Stimulated activated CD8-positive, alpha-beta memory T cell treated with anti-CD3 and anti-CD28 coated beads, Interleukin-15, amount 100 ng/mL, for 4 hours (primary cell): ENCODE results near the gene NRAP.

Source experiments
- DNase-seq, 2 donors: peaks; one replicate each; pipeline ENCODE4 v3.0.0-alpha.2; 2020; ENCODE audit warnings: low read depth in 2 of 2

The NRAP gene

DNA sequence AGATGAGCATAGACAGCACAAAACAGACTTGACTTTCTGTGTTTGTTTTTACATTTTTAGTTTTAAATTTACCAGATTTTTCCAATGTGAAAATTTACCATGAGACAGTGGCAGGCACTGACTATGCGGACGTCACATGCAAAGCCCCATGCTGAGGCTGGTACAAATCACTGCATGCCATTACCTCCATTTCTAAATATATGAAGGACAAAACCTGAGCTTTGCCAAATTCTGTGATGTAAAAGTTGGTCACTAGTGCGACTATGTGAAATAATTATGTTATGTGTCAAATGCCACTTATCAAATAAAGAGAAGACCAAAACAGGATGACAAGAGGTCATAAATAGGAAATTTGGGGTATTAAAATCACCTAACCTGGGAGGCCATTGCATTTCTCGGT, 22.1 kb downstream of the NRAP start:
- DNase-seq = no peak

DNA sequence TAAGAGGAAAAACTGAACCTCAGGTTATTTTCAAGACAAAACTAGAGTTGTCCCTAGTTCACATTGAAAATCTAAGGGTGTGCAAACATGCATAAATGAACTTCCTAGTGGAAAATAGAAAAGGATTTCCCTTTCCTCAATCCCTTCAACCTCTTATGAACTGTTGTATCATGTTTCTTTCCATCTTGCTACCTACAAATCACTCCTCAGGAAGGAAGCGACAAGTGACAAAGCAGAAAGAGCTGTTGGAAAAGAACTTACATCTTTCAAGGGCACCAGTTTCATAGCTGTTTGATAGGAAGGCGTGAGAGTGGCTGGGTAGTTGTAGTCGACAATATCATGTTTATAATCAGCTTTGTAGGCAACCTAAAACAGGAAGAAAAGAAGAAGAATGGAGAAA, 23.9 kb downstream of the NRAP start:
- DNase-seq = no peak

DNA sequence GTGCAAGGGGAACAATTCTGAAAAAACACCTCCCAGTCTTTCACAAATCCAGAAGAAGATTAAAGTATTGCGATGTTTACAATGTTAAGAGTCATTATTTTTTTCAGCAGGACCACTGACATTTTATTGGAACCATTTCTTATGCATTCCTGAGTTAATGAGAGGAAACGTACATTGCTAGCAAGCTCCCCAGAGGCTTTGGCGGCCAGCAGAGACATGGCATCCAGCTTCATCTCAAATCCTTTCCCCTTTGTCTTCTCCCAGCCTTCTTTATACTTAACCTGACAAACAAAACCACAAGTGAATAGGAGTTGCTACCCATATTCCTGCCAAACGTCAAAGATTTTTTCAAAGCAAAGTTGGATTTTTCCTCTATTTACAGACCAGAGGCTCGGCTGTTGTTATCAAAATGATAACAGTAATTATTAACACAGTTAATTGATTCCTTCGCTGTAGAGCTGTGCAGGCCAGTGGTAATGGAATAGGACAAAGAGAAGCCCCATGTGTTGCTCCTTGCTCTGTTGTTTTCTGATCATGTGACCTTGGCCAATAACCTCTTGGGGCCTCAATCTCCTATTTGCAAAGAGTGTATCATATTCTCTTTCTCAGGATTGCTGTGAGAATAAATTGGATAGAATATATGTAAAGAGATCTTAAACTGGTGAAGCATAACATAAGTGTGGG, 32.0 kb downstream of the NRAP start:
- DNase-seq = no peak

DNA sequence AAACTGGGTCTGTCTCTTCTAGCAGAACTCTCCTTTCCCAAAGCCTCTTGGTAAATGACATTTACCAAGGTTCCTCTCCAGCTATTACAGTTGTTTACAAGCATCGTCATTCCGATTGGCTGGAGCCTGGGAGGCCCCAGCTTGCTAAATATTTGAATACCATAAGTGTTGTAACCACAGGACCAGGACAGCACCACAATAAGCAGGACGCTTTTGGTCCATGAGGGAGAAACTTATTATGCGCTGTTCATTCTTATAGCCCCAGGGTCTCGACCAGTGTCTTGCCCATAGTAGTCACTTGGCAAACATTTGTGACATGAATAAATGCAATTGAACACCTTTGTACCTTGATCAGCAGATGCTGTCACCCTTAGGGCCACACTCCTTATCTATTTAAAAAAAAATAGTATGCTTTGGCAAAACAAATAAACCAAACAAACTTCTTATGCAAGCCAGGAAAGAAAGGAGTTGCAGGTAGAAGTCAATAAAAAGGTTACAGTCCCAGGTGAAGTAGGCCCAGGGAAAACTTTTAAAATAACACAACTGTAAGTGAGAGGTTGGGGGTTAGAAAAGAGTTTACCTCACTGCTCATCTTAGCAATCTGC, 32.8 kb downstream of the NRAP start:
- no peak for DNase-seq

DNA sequence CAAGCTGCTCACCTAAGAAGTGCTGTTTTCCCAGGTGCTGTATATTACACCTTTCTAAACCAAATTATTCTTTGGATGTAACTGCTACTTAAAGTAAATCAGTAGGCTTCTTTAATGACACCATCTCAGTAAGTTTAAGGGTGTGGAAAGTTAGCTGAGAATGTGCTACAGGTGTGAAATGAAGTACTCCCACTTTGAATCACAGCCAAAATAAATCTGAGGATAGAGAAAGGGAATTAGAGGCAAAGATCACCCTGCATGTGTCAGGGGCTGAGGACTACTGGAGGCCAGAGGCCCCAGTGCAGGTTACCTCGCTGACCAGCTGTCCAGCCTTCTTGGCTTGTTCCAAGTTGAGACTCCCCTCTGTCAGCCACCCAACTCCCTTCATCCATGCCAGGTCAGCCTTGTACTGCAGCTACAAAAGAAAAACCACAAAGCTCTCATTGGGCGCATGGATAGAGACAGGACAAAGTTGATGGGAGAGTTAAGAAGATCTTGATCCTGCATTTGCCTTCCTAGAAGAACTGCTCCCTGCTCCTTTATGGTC, 35.2 kb downstream of the NRAP start:
- DNase-seq = no peak

DNA sequence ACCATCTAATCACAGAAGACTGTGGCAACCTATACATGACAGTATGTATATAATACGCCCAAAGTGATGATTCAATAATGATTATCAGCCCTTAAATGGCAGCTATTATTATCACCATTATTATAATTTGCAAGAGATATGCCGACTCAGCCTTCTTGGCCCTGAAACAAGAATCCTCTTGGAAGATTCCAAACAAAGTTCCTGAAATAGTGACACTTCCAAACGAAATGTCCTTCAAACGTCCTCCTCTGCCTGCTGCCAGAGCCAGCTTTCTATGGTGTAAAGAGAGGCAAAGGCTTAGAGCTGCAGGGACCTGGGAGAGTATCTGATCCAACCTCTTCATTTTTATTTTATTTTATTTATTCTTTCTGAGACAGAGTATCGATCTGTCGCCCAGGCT, 36.0 kb downstream of the NRAP start:
- DNase-seq = no peak

DNA sequence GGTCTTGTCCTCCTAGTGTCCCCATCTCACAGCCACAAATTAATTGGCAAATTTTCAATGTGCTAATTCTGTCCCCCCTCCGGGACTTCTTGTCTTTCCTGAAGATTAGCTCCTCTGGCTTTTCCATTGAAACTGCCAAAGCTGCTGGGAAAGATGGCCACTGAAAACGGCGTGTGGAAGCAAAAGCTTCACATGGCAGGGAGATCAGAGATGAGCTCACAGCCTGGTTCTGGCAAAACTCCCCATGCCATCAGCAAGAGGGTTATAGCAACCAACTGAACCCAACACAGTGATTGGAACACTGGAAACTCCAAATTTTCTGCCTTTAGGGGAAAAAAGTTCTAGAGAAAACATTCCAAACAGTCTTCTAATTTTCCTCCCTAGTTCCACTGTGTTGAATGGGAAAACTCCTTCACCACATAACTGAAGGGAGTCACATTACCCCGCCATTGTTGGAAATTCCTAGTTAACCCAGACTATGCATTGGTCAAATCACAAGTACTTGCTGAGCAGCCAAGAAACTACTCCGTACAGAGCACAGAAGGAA, 37.0 kb downstream of the NRAP start:
- no peak for DNase-seq

DNA sequence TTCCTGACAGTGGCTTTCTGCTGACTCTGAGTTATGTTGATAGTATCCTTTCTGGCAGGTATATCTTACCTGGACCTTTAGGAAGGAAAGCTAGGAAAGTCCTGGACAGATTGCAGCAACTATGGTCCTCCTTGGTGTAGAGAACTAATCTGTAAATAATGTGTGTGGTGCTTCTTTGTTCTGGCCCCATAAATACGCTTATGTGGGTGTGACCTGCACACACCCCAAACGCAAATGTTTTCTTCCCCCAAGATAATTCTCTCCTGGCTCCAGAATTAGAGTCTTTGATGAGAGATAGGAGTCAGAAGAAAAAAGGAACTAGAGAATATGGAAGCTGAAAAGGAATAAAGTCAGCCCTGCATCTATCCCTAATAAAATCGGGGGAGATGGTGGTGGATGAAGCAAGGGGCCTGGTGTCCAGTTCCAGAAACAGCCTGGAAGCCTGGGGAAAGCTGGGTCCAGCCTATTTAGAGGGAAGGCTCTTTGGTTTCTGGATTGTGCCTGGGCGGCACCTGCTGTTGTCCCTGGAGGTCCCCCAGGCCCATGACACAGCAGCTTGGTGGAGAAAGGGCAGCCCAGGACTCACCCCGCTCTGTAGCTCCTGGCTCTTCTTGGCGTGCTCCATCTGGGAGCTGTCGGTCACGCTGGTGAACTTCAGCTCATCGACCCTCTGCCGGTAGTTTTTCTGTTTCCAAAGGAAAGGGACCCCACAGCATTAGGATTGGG, 38.2 kb downstream of the NRAP start:
- no peak for DNase-seq

DNA sequence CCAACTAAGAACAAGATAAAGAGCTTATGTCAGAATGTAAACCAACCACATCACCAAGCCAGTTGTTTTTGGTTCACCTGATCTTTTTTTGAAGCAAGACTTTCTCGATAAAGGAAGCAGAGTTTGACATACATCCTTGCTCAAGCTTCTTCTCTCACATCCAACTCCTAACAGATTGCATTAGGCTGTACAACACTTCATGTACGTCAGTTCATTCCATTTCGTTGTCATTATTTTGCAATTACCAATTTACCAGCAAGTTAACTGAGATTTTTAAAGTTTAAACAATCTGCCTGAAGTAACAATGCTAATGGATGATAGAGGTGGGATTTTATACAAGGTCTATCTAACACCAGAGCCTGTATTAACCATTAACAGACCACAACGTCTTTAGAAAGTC, 41.0 kb downstream of the NRAP start:
- DNase-seq = no peak

DNA sequence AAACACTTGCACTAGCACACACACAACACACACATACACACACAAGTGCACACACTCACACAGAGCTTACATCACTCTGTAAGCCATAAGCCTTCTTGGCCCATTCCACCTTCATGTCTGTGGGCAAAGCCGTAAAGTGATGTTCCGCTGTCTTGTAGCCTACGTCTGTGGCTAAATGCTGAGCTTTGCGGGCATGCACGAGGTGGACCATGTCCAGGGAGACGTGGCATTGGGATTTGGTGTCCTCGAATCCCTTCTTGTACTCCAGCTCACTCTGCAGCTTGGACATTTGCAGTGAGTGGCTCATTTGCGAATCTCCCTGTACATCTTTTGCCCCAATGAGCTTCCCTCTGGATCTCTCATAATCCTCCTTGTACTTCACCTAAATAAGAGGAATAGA, 42.0 kb downstream of the NRAP start:
- DNase-seq = no peak

DNA sequence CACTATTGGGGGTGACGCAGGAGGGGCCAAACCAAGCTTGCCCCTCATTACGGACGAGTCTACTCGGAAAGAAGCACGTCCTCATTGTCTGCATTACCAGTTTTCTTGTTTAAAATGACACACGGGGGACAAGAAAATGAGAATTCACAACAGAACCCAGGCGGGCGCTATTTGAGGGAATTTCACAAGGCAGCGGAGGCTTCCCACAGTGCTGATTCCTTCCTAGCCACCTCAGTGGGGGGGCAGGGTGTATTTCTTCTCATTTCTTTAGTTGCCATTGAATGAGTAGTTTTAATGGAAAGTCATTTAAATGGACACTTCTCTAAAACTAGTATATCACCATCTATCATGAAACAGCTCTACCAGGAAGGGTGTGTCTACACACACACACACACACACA, 42.9 kb downstream of the NRAP start:
- DNase-seq = no peak

DNA sequence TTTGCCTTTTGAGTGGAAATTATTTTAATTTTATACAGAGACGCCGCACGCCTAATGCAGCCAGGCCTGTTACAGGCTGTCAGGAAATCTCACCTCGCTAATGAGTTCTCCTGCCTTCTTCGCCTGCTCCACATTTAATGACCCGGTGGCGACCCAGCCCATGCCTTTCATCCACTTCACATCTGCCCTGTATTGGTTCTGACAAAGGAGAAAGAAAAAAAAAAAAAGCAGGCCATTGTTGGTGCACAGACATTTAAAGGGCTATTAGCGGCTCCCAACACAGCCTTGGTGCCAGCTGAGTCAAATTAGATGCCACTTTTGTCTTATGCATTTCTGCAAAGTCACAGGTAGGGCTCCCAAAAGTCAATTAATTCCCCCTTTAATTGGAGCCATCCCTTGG, 43.3 kb downstream of the NRAP start:
- no peak for DNase-seq

DNA sequence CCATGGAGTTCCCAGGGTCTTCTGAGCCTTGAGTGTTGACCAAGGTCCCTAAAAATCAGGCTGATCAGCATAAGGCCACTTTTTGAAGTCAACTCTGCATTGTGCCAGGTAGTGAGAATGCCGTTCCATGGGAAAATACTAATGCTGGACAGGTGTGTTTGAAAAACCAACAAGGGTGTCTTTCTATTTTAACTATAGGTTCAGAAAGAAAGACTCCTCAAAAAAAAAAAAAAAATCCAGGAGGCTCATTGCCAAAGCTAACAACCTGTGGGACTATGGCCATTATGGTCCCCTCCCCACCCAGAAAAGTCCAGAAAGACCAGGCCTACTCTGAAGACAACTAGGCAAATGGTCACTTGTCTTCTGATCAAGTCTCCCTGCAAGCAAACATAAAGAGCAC, 44.4 kb downstream of the NRAP start:
- DNase-seq = no peak

DNA sequence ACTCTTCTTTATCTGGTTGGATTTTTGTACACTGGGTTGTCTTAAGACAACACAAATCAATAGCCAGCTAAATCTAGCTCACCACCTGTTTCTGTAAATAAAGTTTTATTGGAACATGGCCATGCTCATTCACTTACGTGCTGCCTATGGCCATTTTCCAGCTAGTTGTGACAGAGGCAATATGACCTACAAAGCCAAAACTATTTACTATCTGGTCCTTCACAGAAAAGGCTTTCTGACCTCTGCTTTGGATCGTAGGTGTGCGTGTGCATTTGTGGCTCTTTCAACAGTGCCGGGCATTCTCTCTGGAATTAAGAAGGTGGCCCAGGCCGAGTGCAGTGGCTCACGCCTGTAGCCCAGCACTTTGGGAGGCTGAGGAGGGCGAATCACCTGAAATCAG, 45.5 kb downstream of the NRAP start:
- DNase-seq = no peak

DNA sequence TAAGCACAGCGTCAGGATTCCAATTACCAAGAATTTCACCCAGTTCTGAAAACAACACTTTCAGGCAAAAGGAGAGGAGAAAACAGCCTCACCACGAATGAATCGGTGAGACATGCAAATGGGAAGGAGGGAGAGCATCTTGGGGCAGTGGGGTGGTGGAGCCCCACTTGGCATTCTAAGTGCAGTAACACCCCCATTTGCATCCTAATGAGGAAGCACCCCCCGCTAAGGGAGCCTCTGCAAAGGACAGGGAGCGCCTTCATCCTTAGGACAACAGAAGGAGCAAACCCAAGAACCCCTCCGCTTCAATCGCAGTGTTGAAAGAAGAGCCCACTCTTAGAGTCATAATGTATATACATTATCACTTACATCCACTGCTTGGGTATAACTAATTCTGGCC, 46.8 kb downstream of the NRAP start:
- DNase-seq = no peak

DNA sequence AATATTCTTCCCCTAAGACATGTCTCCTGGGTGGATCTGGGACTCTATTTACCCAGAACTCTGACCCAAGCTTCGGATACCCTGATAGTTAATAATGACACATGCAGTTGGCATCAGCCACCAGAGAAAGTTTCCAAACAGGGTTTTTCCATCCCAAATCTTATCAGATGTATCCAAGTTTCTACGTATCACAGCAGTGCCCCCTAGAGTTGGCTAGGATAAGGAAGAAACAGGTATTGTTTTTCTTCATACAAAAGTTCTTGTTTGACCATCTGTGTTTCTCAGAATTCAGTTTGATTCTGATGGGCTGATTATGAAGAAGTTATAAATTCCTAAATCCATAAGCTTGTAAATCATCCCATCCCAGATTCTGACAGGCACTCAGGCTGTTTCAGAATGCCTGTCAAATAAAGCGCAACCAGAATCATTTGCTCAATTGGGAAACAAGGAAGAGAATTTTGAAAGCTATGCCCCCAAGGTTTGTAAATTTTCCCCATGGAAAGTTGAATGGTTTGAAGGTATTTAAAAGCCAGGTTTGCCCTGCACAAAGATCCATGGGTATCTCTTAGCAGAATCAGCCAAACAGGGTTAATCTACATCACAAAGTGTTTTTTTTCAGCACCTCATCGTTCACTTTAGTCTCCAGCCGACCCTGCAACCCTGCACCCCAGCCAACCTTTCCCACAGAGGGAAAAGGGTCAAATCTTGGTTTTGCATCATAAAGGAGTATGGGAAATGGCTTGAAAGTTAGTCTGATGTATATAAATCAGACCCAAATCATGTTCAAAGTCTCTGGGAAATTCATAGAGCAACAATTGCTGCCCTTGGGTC, 47.4 kb downstream of the NRAP start:
- no peak for DNase-seq

DNA sequence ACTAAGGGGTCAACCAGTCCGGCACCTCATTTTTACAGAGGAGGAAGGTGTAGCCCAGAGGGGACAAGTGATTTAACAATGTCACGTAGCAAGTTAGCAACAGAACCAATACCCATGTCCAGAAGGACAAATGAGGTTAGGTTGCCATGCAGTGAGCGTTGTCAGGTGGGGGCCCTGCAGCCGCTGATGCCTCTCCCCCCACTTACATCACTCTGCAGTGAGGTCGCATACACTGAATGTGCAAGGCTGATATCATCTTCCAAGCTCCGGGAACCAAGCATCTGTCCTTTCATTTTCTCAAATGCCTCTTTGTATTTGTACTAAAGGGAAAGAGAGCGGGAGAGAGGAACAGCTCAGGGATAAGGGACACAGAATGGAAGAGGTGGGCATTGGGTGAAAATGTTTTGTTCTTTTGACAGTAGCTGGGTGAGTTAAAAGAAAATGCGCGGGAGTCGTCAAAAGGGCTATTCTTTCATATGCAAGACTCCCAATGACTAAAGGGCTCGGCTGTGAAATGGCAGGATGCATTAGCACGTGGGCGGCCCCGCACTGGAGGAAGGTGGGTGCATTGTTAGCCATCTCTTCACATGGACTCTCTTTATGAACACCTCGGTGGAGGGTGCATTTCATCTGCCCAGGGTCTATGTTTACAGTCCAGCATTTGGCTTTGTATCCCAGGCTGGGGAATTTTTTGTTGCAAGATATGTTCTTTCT, 49.7 kb downstream of the NRAP start:
- no peak for DNase-seq

DNA sequence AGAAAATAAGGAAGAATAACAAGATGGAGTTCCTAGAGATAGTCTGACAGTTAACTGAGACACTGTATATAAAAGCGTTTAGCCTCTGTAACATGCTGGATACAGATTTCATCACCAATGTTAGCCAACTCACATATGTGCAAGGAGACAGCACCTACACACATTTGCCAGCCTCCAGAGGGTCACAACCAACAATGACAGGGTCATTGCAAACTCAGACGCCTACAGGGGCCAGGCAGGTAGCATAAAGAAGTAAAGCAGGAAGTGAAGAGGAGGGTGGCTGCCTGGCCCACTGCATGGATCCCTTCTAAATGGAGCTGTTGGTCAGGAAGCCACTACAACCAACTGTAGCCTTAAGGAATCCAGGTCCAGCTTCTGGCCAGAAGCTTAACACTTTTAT, 50.4 kb downstream of the NRAP start:
- DNase-seq = no peak

DNA sequence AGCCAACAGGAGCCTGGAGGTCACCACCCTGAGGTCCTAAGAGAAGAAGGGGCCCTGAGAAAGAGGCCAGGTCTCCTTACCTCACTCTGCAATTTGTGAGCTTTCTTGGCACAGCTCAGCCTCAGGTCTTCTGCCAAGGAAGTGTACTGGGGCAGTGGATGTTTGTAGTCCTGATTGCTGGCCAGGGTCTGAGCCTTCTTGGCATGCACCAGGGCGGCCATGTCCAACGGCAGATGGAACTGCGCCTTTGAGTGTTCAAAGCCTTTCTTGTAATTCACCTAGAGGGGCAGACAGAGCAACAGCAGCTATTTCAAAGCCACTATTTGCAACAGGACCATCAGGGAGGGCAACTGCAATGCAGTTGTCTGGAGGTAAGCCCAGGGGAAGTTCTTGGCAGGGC, 51.7 kb downstream of the NRAP start:
- no peak for DNase-seq

DNA sequence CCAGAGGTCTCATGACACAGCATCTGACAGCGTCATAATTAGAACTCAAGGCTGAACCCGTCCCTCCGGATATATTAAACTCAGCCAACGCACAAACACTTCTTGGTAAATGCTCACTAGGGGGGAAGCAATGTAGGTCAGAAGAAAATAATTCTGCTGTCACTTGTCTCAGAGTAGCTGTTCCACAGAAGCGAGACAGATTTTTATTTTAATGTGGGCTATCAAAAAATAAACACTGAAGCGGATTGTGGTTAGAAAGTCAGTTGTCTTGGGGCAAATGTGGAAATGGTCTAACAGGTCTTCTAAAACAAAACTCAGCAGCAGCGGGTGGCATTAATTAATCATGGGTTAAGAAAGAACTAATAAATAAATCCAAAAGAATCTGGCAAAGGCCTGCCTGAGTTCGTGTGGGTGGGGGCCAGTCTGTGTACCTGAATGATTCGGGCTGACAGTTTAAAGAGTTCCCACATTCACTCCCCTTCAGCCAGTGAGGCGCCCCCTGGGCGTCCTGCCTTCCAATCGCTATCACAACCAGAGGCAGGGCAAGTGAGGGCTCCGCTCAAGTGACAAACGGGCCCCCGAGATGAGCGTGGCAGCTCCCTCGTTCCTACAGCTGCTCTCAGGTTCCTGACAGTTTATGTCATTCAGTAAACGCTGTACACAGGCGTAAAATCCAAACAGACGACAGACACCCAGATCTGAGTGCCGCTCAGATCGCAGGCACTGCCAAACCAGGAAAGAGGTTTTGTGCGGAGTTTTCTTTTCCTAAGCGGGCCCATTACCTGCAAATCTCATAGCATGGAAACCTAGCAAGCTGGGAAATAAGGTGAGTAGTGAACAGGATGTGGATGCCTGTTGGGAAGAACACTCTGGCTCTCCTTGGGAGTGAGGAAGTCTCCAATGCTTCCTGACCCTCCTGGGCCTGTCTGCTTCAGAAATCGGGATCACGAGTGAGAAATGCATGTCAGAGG, 52.9 kb downstream of the NRAP start:
- DNase-seq = no peak
